Measurements from ENCODE around the gene FAM83B.

FAM83B gene

DNA sequence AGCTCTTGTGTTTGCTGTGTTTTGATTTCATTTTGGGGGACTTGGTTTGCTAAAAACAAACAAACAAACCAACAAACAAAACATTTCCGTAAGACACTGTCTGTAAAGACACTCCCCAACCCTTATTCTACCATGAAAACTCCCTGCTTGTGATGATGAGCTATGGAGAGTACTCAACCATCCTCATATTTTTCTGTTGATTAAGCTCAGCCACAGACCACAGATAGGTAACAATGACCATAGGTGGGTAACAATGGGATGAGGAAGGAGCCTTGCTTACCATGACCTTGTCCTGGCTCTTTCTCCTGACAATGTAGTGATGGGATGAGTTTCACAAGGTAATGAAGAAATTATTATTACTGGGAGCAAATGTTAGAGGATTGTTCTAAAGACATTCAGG, 11.4 kb upstream of the FAM83B start:
- no peak overlapping the region for H3K4me3 ChIP-seq (replicated peaks; ENCODE audit: low read depth, low read length)
- TF ChIP-seq, protein P1, sequence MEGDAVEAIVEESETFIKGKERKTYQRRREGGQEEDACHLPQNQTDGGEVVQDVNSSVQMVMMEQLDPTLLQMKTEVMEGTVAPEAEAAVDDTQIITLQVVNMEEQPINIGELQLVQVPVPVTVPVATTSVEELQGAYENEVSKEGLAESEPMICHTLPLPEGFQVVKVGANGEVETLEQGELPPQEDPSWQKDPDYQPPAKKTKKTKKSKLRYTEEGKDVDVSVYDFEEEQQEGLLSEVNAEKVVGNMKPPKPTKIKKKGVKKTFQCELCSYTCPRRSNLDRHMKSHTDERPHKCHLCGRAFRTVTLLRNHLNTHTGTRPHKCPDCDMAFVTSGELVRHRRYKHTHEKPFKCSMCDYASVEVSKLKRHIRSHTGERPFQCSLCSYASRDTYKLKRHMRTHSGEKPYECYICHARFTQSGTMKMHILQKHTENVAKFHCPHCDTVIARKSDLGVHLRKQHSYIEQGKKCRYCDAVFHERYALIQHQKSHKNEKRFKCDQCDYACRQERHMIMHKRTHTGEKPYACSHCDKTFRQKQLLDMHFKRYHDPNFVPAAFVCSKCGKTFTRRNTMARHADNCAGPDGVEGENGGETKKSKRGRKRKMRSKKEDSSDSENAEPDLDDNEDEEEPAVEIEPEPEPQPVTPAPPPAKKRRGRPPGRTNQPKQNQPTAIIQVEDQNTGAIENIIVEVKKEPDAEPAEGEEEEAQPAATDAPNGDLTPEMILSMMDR (IDR thresholded peaks at IDR 0.05; ENCODE audit: low read length, missing control alignments) = no peak
- no peak for DNase-seq (ENCODE audit: low read depth)

DNA sequence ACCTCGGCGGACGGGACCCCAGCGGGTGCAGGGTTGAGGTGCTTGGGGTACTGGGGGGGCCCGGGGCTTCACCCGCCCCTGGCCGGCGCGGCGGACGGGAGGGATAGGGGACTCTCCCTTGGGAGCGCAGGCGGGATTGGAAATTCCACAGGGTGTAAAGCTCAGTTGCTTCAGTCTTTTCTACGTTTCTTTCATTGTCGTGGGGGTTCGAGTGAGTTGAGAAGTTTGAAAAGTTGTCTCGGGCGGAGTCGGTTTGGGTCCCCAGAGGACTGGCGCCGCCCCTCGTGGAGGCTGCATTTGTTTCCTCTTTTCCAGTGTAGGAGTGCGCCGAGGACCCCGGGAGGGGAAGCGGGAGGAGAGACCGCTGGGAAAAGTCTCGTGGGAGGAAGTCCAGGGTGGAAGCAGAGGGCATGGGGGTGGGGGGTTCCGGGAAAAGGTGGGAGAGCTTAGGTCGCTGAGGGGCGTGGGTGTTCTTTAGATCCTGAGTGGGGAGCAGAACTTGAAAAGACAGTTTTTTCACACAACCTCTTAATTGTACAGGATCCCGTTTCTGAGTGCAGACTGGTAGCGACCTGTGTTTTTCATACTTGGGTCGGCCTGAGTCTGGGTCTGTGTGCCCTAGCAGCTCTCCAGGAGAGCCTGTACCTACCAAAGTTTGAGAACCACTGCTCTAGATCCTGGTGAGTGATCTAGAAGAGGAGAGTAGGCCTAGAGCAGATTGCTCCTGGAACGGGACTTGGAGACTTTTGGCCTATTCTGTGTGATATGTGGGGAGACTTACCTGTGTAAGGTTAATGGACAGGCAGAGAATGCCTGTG, 495 bp downstream of the FAM83B start:
- H3K4me3 ChIP-seq (replicated peaks; ENCODE audit: low read depth, low read length) = peak overlapping the region; percentile 40
- DNase-seq (ENCODE audit: low read depth) = no peak
- TF ChIP-seq, protein P1 (IDR thresholded peaks at IDR 0.05; ENCODE audit: low read length, missing control alignments) = no peak

DNA sequence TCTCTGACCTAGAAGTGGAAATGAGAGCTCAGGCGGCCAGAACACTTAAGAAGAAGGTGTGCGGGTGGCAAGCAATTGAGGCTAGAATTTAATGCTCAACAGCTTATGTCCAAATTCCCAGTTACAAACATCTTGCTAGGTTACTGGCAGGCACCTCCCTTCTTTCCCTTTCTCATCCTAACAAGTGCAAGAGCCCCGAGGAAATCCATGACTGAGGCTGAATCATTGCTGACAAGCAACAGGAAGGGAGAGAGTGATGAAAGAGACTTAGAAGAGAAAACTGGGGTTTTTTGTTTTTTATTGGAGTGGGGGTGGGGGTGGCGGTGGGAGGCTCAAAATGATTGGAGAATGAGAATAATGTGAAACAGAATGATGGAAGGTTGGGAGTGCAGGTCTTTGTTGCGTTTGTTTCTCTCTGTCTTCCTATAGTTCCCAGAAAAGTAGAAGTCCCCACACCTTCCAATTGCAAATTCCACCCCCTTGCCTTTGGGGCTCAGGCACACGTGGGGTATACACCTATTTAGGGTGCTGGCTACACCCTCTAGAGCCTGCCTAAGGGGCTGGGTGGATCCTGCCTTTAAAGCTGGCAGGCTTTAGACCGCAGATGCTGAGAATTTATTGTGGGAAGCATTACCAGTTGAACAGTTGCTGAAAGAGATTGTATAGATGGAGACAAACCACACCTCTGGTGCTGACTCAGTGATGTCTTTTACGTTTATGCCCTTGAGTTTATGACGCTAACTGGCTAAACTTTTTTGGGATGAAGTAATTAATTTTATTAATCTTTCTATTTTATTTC, 1.4 kb downstream of the FAM83B start:
- H3K4me3 ChIP-seq (replicated peaks; ENCODE audit: low read depth, low read length) = no peak overlapping the region
- TF ChIP-seq, protein P1 (IDR thresholded peaks at IDR 0.05; ENCODE audit: low read length, missing control alignments) = no peak
- DNase-seq (ENCODE audit: low read depth) = peak; percentile 23

DNA sequence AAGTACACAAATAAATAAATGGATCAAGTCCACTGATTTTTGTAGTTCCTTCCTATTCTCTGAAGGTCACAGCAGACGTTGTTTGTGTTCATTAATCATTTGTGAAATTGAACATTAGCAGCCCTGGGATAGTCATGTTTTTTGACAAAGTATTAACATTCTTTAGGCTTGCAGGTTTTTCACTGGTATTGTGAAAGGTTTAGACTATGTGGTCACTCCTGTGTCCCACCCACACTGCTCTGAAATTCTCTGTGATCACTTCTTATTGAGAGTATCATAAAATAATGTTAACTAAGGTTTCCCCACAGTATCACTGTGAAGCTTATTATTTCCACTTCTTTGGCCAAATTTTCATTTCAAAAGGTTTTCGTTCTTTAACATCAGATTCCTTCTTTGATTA, 3.5 kb downstream of the FAM83B start:
- no peak for DNase-seq (ENCODE audit: low read depth)
- TF ChIP-seq, protein P1 (IDR thresholded peaks at IDR 0.05; ENCODE audit: low read length, missing control alignments) = no peak
- H3K4me3 ChIP-seq (replicated peaks; ENCODE audit: low read depth, low read length) = no peak overlapping the region

DNA sequence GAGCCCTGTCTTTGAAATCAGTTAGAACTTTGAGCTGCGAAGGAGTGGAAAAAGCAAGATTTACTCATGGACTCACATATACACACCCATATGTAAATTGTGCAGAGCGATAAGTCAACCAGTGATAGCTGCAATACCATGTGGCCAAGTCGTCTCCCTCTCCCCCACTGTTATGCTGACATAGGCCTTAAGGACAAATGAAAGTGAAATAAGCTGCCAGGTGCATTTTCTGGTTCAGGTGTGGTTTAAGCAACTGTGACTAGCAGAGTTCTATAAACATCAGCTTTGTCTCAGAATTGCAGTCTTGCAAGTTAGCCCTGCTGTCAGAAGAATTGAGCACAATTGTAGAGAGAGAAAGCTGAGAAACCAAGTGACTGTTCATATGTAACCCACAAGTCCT, 9.6 kb downstream of the FAM83B start:
- TF ChIP-seq, protein P1 (IDR thresholded peaks at IDR 0.05; ENCODE audit: low read length, missing control alignments) = no peak
- no peak for DNase-seq (ENCODE audit: low read depth)
- H3K4me3 ChIP-seq (replicated peaks; ENCODE audit: low read depth, low read length) = no peak overlapping the region

DNA sequence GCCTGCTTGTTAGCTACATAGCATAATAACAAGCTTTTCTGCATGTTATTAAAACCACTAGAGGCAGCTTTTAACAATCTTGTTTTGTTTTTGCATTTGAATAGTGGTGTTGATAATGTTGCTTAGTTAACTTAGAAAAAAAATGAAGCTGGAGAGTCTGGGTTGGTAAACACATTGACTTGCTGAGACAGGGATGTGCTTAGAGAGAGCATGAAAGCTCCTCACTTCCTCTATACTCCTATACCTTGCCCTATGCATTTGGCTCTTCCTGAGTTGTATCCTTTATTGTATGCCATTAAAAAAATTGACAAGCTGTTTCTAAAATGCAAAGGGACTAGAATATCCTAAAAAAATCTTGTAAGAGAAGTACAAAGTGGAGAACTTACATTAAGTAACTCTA, 13.6 kb downstream of the FAM83B start:
- no peak overlapping the region for H3K4me3 ChIP-seq (replicated peaks; ENCODE audit: low read depth, low read length)
- TF ChIP-seq, protein P1 (IDR thresholded peaks at IDR 0.05; ENCODE audit: low read length, missing control alignments) = no peak
- DNase-seq (ENCODE audit: low read depth) = no peak
